H1 (cell line): ENCODE data around the gene CABP2. TPM values are rescaled to one million over a fixed set of nuclear protein-coding genes. Genes with fewer than 3 reads are reported as not detected.

ENCODE experiments used
- CTCF ChIA-PET: fragments of 300-600 bp; sonication (Branson Sonifier 250); formaldehyde crosslinking; loops from one replicate; lab custom pipeline; 2021; ENCODE audit not compliant: partially characterized antibody; lab: Charles Lee
- POLR2A ChIA-PET: fragments of 300-600 bp; sonication (Branson Sonifier 250); formaldehyde crosslinking; loops from one replicate; lab custom pipeline; 2021; ENCODE audit warnings: inconsistent platforms; ENCODE audit not compliant: partially characterized antibody; lab: Charles Lee
- DNase-seq, 2 experiments: peaks; one replicate each; pipeline versions ENCODE4 v3.0.0 to v3.0.0-alpha.2; 2010 to 2022; ENCODE audit warnings: low spot score in 2 of 2, low read depth in 1 of 2, mixed read lengths in 1 of 2
- FAIRE-seq: peaks from 2 replicates; lab custom pipeline; 2011; peaks lifted over from hg19 to GRCh38; lab: Jason Lieb, UNC
- H2AFZ ChIP-seq: 2 replicates; pipeline ENCODE4 v1.8.1; 2012; ENCODE audit warnings: low read length, inconsistent platforms
- H2AK5ac ChIP-seq: 2 replicates; pipeline ENCODE4 v1.6.1; 2013; ENCODE audit warnings: low read depth, low read length
- H2BK120ac ChIP-seq: replicated peaks from 2 replicates; pipeline ENCODE3; 2013; ENCODE audit warnings: low read depth, low read length, inconsistent platforms
- H2BK12ac ChIP-seq: 2 replicates; pipeline ENCODE4 v1.6.1; 2013; ENCODE audit warnings: low read depth, low read length
- H2BK15ac ChIP-seq: 2 replicates; pipeline ENCODE4 v1.6.1; 2013; ENCODE audit warnings: low read length
- H2BK20ac ChIP-seq: 2 replicates; pipeline ENCODE4 v1.6.1; 2013; ENCODE audit warnings: low read length
- H2BK5ac ChIP-seq: 2 replicates; pipeline ENCODE4 v1.6.1; 2013; ENCODE audit warnings: low read depth, low read length
- H3K14ac ChIP-seq: 2 replicates; pipeline ENCODE4 v1.6.1; 2013; ENCODE audit warnings: inconsistent platforms; ENCODE audit not compliant: insufficient read length
- H3K18ac ChIP-seq: 2 replicates; pipeline ENCODE4 v1.6.1; 2013; ENCODE audit warnings: low read length; ENCODE audit errors: extremely low read depth
- H3K23ac ChIP-seq: 2 replicates; pipeline ENCODE4 v1.6.1; 2013; ENCODE audit warnings: inconsistent platforms; ENCODE audit not compliant: insufficient read length
- H3K23me2 ChIP-seq: 2 replicates; pipeline ENCODE4 v1.6.1; 2013; ENCODE audit warnings: low read depth, low read length
- H3K27ac ChIP-seq: 2 replicates; pipeline ENCODE4 v1.6.1; 2011; ENCODE audit warnings: low read depth, low read length, inconsistent platforms
- H3K27me3 ChIP-seq, 4 experiments: replicated peaks in 1 of 4; 1 replicate in 1 of 4; 2 replicates in 3 of 4; pipeline versions ENCODE4 v1.6.1 to v1.8.1; 2011 to 2013; ENCODE audit warnings: low read length in 3 of 4, mild to moderate bottlenecking in 3 of 4, inconsistent platforms in 2 of 4, mixed read lengths in 2 of 4, moderate library complexity in 1 of 4; ENCODE audit not compliant: control insufficient read depth in 3 of 4, insufficient read depth in 3 of 4; ENCODE audit errors: extremely low read depth in 1 of 4
- H3K36me3 ChIP-seq, 4 experiments: 2 replicates each; pipeline versions ENCODE4 v1.6.1 to v1.8.1; 2011 to 2013; ENCODE audit warnings: mild to moderate bottlenecking in 4 of 4, low read length in 3 of 4, moderate library complexity in 2 of 4, control low read depth in 1 of 4, inconsistent platforms in 1 of 4; ENCODE audit not compliant: insufficient read depth in 4 of 4, control insufficient read depth in 2 of 4
- H3K4ac ChIP-seq: replicated peaks from 2 replicates; pipeline ENCODE3; 2013; ENCODE audit warnings: low read length, low read depth, mixed read lengths, inconsistent platforms; ENCODE audit not compliant: insufficient read length
- H3K4me1 ChIP-seq, 4 experiments: replicated peaks in 1 of 4; 1 replicate in 1 of 4; 2 replicates in 3 of 4; pipeline versions ENCODE4 v1.6.1 to v1.8.1; 2011 to 2013; ENCODE audit warnings: low read length in 3 of 4, inconsistent platforms in 2 of 4, mixed read lengths in 1 of 4; ENCODE audit not compliant: insufficient read depth in 4 of 4, control insufficient read depth in 3 of 4
- H3K4me2 ChIP-seq, 2 experiments: 2 replicates each; pipeline versions ENCODE4 v1.6.1 to v1.8.1; 2011 to 2013; ENCODE audit warnings: low read depth in 2 of 2, low read length in 2 of 2, control low read depth in 1 of 2, inconsistent platforms in 1 of 2, mild to moderate bottlenecking in 1 of 2; ENCODE audit not compliant: insufficient read depth in 1 of 2
- H3K4me3 ChIP-seq, 4 experiments: fragments of 200-600, 300-600 bp in 1 of 4; sonication (generic), shearing (Covaris generic), sonication (Bioruptor Twin) in 1 of 4; 2 replicates each; pipeline versions ENCODE4 v1.5.1 to v1.8.1; 2011 to 2016; ENCODE audit warnings: low read length in 4 of 4, low read depth in 3 of 4, control low read depth in 2 of 4, inconsistent platforms in 2 of 4, mild to moderate bottlenecking in 2 of 4, mixed read lengths in 1 of 4, moderate library complexity in 1 of 4; ENCODE audit not compliant: insufficient read depth in 2 of 4; ENCODE audit errors: extremely low read depth in 1 of 4
- H3K56ac ChIP-seq: replicated peaks from 2 replicates; pipeline ENCODE3; 2013; ENCODE audit warnings: low read depth, mild to moderate bottlenecking, mixed read lengths, low read length, inconsistent platforms; ENCODE audit not compliant: insufficient read length
- H3K79me1 ChIP-seq: 2 replicates; pipeline ENCODE4 v1.6.1; 2013; ENCODE audit warnings: low read depth, low read length, control low read depth
- H3K79me2 ChIP-seq, 2 experiments: 2 replicates each; pipeline versions ENCODE4 v1.6.1 to v1.8.1; 2012 to 2013; ENCODE audit warnings: low read length in 2 of 2, mild to moderate bottlenecking in 2 of 2, inconsistent platforms in 1 of 2; ENCODE audit not compliant: insufficient read depth in 2 of 2, control insufficient read depth in 1 of 2
- H3K9ac ChIP-seq, 4 experiments: replicated peaks in 1 of 4; 1 replicate in 1 of 4; 2 replicates in 3 of 4; pipeline versions ENCODE4 v1.6.1 to v1.8.1; 2011 to 2013; ENCODE audit warnings: low read depth in 3 of 4, low read length in 3 of 4, control low read depth in 2 of 4, mild to moderate bottlenecking in 2 of 4, moderate library complexity in 2 of 4, inconsistent platforms in 1 of 4; ENCODE audit errors: extremely low read depth in 1 of 4
- H3K9me3 ChIP-seq, 2 experiments: 2 replicates each; pipeline versions ENCODE4 v1.6.1 to v1.8.1; 2012 to 2013; ENCODE audit warnings: mild to moderate bottlenecking in 2 of 2, moderate library complexity in 2 of 2, control low read depth in 1 of 2, inconsistent platforms in 1 of 2, low read depth in 1 of 2, low read length in 1 of 2, mixed read lengths in 1 of 2; ENCODE audit not compliant: insufficient read depth in 2 of 2
- H4K20me1 ChIP-seq, 2 experiments: replicated peaks in 1 of 2; 2 replicates each; pipeline versions ENCODE3 to v1.8.1; 2011 to 2013; ENCODE audit warnings: inconsistent platforms in 2 of 2, low read length in 2 of 2, mild to moderate bottlenecking in 1 of 2; ENCODE audit not compliant: insufficient read depth in 2 of 2, control insufficient read depth in 1 of 2
- H4K5ac ChIP-seq: 2 replicates; pipeline ENCODE4 v1.6.1; 2013; ENCODE audit warnings: low read length, low read depth, mixed read lengths, inconsistent platforms; ENCODE audit not compliant: insufficient read length
- H4K8ac ChIP-seq: 2 replicates; pipeline ENCODE4 v1.8.0; 2013; ENCODE audit warnings: mild to moderate bottlenecking, moderate library complexity, low read length, inconsistent platforms; ENCODE audit not compliant: insufficient read depth; ENCODE audit errors: extremely low read depth
- H4K91ac ChIP-seq: replicated peaks from 2 replicates; pipeline ENCODE3; 2013; ENCODE audit warnings: low read length, mixed read lengths, inconsistent platforms; ENCODE audit not compliant: insufficient read length
- GTF2F1 ChIP-seq: IDR thresholded peaks from 2 replicates; pipeline ENCODE4 v1.6.1; 2012; ENCODE audit warnings: low read depth, low read length, improper control_type of control experiment, borderline replicate concordance
- SUZ12 ChIP-seq: fragments of 200-600 bp; sonication (generic); IDR thresholded peaks from 2 replicates; pipeline ENCODE4 v1.6.1; 2012; ENCODE audit warnings: mild to moderate bottlenecking, inconsistent platforms, low read length, moderate library complexity, mixed read lengths
- WGBS, 2 experiments: shearing (Covaris generic) in 1 of 2; methylation state at CpG; one replicate each; pipeline versions ENCODE4 v1.1.6 to v1.1.7; 2013 to 2015; ENCODE audit warnings: low lambda C conversion rate in 2 of 2, mixed read lengths in 2 of 2, inconsistent platforms in 1 of 2, low coverage in 1 of 2, missing lambda C conversion rate in 1 of 2; ENCODE audit not compliant: insufficient replicate concordance in 2 of 2, insufficient coverage in 1 of 2, insufficient read length in 1 of 2; ENCODE audit errors: extremely low coverage in 1 of 2, missing lambda C conversion rate in 1 of 2; 5-methylcytosine and 5-hydroxymethylcytosine counted together
- polyA plus RNA-seq, 7 experiments: library from polyadenylated mRNA; depleted of rRNA in 3 of 7; stranded (reverse) in 5 of 7; unstranded in 2 of 7; fragments of >200 nt in 5 of 7; fragments of 200-250 nt in 2 of 7; gene quantifications; 1 replicate in 5 of 7; 2 replicates in 1 of 7; 4 replicates in 1 of 7; pipeline versions ENCODE4 v1.2.1 to v1.2.3, GENCODE V29; 2011 to 2013; ENCODE audit warnings: missing spikeins in 2 of 7, mixed read lengths in 2 of 7
- total RNA-seq: library from RNA; stranded (reverse); fragmentation: NEBNext Ultra II Directional; extraction: Animal tissue kit (Norgen Biotek cat#: 25700); gene quantifications from 2 replicates; pipeline ENCODE4 v1.2.1, GENCODE V29; 2021

The CABP2 gene
- total and polyA plus RNA-seq, 2 of the 8 experiments (the other 6 are each of a cell fraction or from before 2014, with no cell fraction given): not detected

GRCh38 chr11:67498544-67498972 is 24.7 kb downstream of the CABP2 start:
- no peak overlapping the region for H3K14ac ChIP-seq
- TF ChIP-seq SUZ12: no peak
- no peak for TF ChIP-seq GTF2F1

More at GRCh38 chr11:67498544-67498972, 24.7 kb downstream of the CABP2 start:
- Histone ChIP-seq H3K4me3 (no peak overlapping the region), H2AK5ac (no peak overlapping the region), H3K4me2 (no peak overlapping the region), H4K20me1 (peaks cover 3 to 13% of the 10 kb centered on the region in 2 experiments), H2AFZ (no peak overlapping the region), H3K36me3 (peaks cover 0 to 14% (median 5%) of the 10 kb centered on the region in 4 experiments; a peak in 6 of 8 replicates), H3K9me3 (no peaks in the 10 kb centered on the region), H2BK15ac (no peak overlapping the region), H2BK20ac (no peak overlapping the region), H3K27me3 (peaks cover 0 to 4% (median 1%) of the 10 kb centered on the region in 4 experiments; a peak in 3 of 7 replicates), H2BK120ac (no peak overlapping the region), H2BK5ac (no peak overlapping the region), H3K9ac (no peak overlapping the region), H3K56ac (no peak overlapping the region), H3K23ac (no peak overlapping the region), H3K4me1 (peaks cover 0 to 6% (median 2%) of the 10 kb centered on the region in 4 experiments; a peak in 3 of 7 replicates), H3K4ac (no peak overlapping the region), H4K91ac (no peak overlapping the region), H4K8ac (no peak overlapping the region), H4K5ac (no peak overlapping the region), H3K79me2 (no peaks in the 10 kb centered on the region), H3K23me2 (peaks cover 3% of the 10 kb centered on the region; the same call in 1 of the 2 replicates), H3K27ac (no peak overlapping the region), H3K18ac (no peak overlapping the region), H2BK12ac (no peak overlapping the region), H3K79me1 (no peaks in the 10 kb centered on the region)
- POLR2A ChIA-PET: interaction anchor here (0.5 to 1.1 kb wide), 3 partner anchors 9 to 35 kb away, joined by 3 to 4 read pairs (median 3); no protein-coding TSS in a partner anchor
- CTCF ChIA-PET: interaction anchor here (1.0 to 1.2 kb wide), 2 partner anchors 109 to 115 kb away, joined by 3 read pairs; no protein-coding TSS in a partner anchor
- WGBS, 2 experiments: 88% methylated on average over 19 of the region's 21 CpGs; no CpG with 5 or more reads in 1 of the 2 experiments
- FAIRE-seq: no peak
- DNase-seq: no peak
